GM23338 (cell line): Measurements from ENCODE around the gene AVP. TPM values are rescaled to one million over a fixed set of nuclear protein-coding genes. Genes with fewer than 3 reads are reported as not detected.

Experiments
- CREB1 ChIP-seq: fragments of 250-450 bp; sonication (Bioruptor Pico); IDR thresholded peaks from 2 replicates; pipeline ENCODE4 v1.5.0; 2020; ENCODE audit warnings: low read depth, mild to moderate bottlenecking, moderate library complexity
- CTCF ChIP-seq, 2 experiments: fragments of 200-600 bp in 1 of 2; sonication (generic) in 1 of 2; conservative IDR thresholded peaks; 2 replicates each; pipeline versions ENCODE4 v1.5.1 to v1.6.1; 2016 to 2017; ENCODE audit warnings: antibody characterized with exemption in 2 of 2, low read depth in 2 of 2, mild to moderate bottlenecking in 2 of 2, moderate library complexity in 1 of 2
- EZH2phosphoT487 ChIP-seq: fragments of 200-600 bp; sonication (generic); IDR thresholded peaks from one replicate; pipeline ENCODE4 v1.8.1; 2018; ENCODE audit warnings: antibody characterized with exemption; ENCODE audit not compliant: unreplicated experiment
- JUNB ChIP-seq: IDR thresholded peaks from one replicate; pipeline ENCODE4 v1.6.1; 2016; ENCODE audit warnings: antibody characterized with exemption; ENCODE audit not compliant: unreplicated experiment
- REST ChIP-seq: IDR thresholded peaks from one replicate; pipeline ENCODE4 v1.6.1; 2018; ENCODE audit warnings: antibody characterized with exemption; ENCODE audit not compliant: unreplicated experiment
- ZNF114 ChIP-seq: fragments of 250-450 bp; sonication (Bioruptor Pico); IDR thresholded peaks from 2 replicates; pipeline ENCODE4 v1.5.0; 2020; ENCODE audit warnings: mild to moderate bottlenecking, moderate library complexity
- ZNF331 ChIP-seq: fragments of 250-450 bp; sonication (Bioruptor Pico); IDR thresholded peaks from 2 replicates; pipeline ENCODE4 v1.5.0; 2020; ENCODE audit warnings: low read depth, mild to moderate bottlenecking, moderate library complexity
- ZNF462 ChIP-seq: fragments of 250-450 bp; sonication (Bioruptor Pico); IDR thresholded peaks from 2 replicates; pipeline ENCODE4 v1.5.0; 2020; ENCODE audit warnings: mild to moderate bottlenecking, moderate library complexity
- polyA plus RNA-seq: library from polyadenylated mRNA; unstranded; fragments of >200 nt; fragmentation: Nextera tagmentation; extraction: Ambion mirVana; gene quantifications from 2 replicates; pipeline ENCODE4 v1.2.1, GENCODE V29; 2016
- total RNA-seq: library from RNA; depleted of rRNA; stranded (reverse); fragments of >200 nt; shearing (Covaris generic); gene quantifications from 2 replicates; pipeline ENCODE4 v1.2.3, GENCODE V29; 2014

Gene AVP
- total and polyA plus RNA-seq, 2 experiments from 2014 or later, result 0.60 TPM; not detected in 1

- TF ChIP-seq ZNF462 (CRISPR knock-in tag) (no peak), CTCF (conservative IDR thresholded peaks at IDR 0.05; ENCODE audit: low read depth in 2 of 2) (no peak), REST (no peak), ZNF331 (no peak), JUNB (no peak), CREB1 (CRISPR knock-in tag) (no peak), ZNF114 (CRISPR knock-in tag) (no peak), EZH2phosphoT487 (no peak)
Observed at GRCh38 chr20:3102575-3103368, 18.2 kb upstream of the AVP start (continued).
